B cell (primary cell): ENCODE results near the gene ATP2B3.
"Not testable (repeated sequence)": the region's sequence is repeated elsewhere in the genome, so short reads cannot be mapped to it uniquely, and the experiment has no call there.

Experiments used
- EZH2 ChIP-seq: IDR thresholded peaks from 2 replicates; pipeline ENCODE4 v1.6.1; 2012; ENCODE audit warnings: borderline replicate concordance, low read depth, mild to moderate bottlenecking, moderate library complexity, low read length; ENCODE audit not compliant: insufficient read depth, poor library complexity, severe bottlenecking
- TF ChIP-seq, protein P1 (sequence below): fragments of 200-600 bp; IDR thresholded peaks from one replicate; pipeline ENCODE4 v1.8.0; 2022; ENCODE audit warnings: antibody characterized with exemption, mild to moderate bottlenecking

DNA sequence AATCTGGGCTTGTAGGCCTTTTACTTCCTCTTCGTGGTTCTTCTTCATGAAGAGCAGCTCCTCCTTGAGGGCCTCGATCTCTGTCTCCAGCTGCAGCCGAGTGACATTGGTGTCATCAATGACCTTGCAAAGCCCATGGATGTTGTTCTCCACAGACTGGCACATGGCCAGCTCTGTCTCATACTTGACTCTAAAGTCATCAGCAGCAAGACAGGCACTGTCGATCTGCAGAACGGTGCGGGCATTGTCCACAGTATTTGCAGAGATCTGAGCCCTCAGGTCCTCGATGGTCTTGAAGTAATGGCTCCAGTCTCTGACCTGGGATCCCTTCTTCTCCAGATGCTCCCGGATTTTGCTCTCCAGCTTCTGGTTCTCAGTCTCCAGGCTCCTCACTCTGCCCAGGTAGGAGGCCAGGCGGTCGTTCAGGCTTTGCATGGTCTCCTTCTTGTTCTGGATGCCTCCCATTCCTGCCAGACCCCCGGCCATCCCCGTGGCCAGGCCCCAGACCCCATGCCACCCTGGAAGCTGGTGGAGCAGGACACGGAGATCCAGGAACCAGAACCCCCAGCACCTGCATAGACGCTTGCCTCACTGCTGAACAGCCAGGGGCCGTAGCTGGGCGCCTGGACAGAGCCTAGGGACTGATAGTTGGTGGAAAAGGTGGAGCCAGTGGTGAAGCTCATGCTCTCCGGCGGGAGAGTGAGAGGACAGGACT is 87.4 kb downstream of the ATP2B3 start:
- TF ChIP-seq, protein P1, sequence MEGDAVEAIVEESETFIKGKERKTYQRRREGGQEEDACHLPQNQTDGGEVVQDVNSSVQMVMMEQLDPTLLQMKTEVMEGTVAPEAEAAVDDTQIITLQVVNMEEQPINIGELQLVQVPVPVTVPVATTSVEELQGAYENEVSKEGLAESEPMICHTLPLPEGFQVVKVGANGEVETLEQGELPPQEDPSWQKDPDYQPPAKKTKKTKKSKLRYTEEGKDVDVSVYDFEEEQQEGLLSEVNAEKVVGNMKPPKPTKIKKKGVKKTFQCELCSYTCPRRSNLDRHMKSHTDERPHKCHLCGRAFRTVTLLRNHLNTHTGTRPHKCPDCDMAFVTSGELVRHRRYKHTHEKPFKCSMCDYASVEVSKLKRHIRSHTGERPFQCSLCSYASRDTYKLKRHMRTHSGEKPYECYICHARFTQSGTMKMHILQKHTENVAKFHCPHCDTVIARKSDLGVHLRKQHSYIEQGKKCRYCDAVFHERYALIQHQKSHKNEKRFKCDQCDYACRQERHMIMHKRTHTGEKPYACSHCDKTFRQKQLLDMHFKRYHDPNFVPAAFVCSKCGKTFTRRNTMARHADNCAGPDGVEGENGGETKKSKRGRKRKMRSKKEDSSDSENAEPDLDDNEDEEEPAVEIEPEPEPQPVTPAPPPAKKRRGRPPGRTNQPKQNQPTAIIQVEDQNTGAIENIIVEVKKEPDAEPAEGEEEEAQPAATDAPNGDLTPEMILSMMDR = not testable (repeated sequence)
- TF ChIP-seq EZH2 = not testable (repeated sequence)
